SK-N-SH treated with all-trans-retinoic acid at 6 μM for 48 hours (cell line): ENCODE results near the gene UBXN11.

Source experiments
- SNAI2 ChIP-seq: fragments of 250-450 bp; sonication (Bioruptor Pico); IDR thresholded peaks from 2 replicates; pipeline ENCODE4 v1.5.0; 2020; ENCODE audit warnings: mild to moderate bottlenecking, moderate library complexity
- ZFP3 ChIP-seq: fragments of 250-450 bp; sonication (Bioruptor Pico); IDR thresholded peaks from 2 replicates; pipeline ENCODE4 v1.5.0; 2020; ENCODE audit warnings: mild to moderate bottlenecking, moderate library complexity

DNA sequence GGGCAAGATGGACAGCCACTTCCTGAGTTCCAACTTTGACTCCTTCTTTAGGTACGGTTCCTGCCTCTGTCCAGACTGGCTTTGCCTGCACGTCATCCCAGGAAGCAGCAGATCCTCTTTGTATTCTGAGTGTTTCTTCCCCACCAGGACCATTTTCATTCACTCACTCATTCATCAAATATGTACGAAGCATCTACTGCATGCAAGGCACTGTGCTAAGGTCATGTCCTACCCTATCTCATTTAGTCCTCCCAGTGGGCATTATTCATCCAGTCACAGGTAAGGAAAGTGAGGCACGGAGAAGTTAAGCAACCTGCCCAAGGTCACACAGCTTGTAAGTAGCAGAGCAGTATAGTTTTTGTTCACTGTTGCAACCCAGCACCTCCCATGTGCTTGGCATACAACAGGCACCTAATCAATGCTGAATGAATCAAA is 33.6 kb upstream of the UBXN11 start:
- TF ChIP-seq SNAI2 (CRISPR knock-in tag) (no peak), ZFP3 (CRISPR knock-in tag) (no peak)
